Smooth muscle cell (in vitro differentiated cells): Measurements from ENCODE around the gene RASL11A. TPM values are rescaled to one million over a fixed set of nuclear protein-coding genes. Genes with fewer than 3 reads are reported as not detected.
"Not testable (repeated sequence)": the region's sequence is repeated elsewhere in the genome, so short reads cannot be mapped to it uniquely, and the experiment has no call there.

Source experiments
- DNase-seq: peaks from one replicate; lab custom pipeline; 2025; ENCODE audit not compliant: unreplicated experiment; lab: John Stamatoyannopoulos, UW
- H2AFZ ChIP-seq: fragments of 200-600 bp; sonication (generic); 2 replicates; pipeline ENCODE4 v1.6.0; 2016; ENCODE audit warnings: antibody characterized with exemption, low read depth, mild to moderate bottlenecking
- H3F3A ChIP-seq: fragments of 200-600 bp; sonication (generic); 2 replicates; pipeline ENCODE4 v1.6.0; 2017; ENCODE audit warnings: antibody characterized with exemption, low read depth
- H3K27ac ChIP-seq: fragments of 200-600 bp; sonication (generic); 2 replicates; pipeline ENCODE4 v1.5.1; 2016; ENCODE audit warnings: low read depth, mild to moderate bottlenecking
- H3K27me3 ChIP-seq: fragments of 200-600 bp; sonication (generic); 2 replicates; pipeline ENCODE4 v1.6.1; 2016; ENCODE audit warnings: low read depth, mild to moderate bottlenecking
- H3K36me3 ChIP-seq: fragments of 200-600 bp; sonication (generic); 2 replicates; pipeline ENCODE4 v1.5.1; 2016; ENCODE audit warnings: low read depth
- H3K4me1 ChIP-seq: fragments of 200-600 bp; sonication (generic); 2 replicates; pipeline ENCODE4 v1.5.1; 2016; ENCODE audit warnings: low read depth
- H3K4me2 ChIP-seq: fragments of 200-600 bp; sonication (generic); 2 replicates; pipeline ENCODE4 v1.6.0; 2016; ENCODE audit warnings: mild to moderate bottlenecking
- H3K4me3 ChIP-seq: fragments of 200-600 bp; sonication (generic); 2 replicates; pipeline ENCODE4 v1.5.1; 2016; ENCODE audit warnings: mild to moderate bottlenecking
- H3K79me2 ChIP-seq: fragments of 200-600 bp; sonication (generic); 2 replicates; pipeline ENCODE4 v1.6.0; 2016; ENCODE audit warnings: low read depth, mild to moderate bottlenecking
- H3K9ac ChIP-seq: fragments of 200-600 bp; sonication (generic); 2 replicates; pipeline ENCODE4 v1.6.0; 2016; ENCODE audit warnings: low read depth
- H3K9me3 ChIP-seq: fragments of 200-600 bp; sonication (generic); replicated peaks from 2 replicates; pipeline ENCODE4 v1.5.1; 2016; ENCODE audit warnings: low read depth
- H4K20me1 ChIP-seq: fragments of 200-600 bp; sonication (generic); 2 replicates; pipeline ENCODE4 v1.6.0; 2016; ENCODE audit warnings: low read depth
- CTCF ChIP-seq: fragments of 200-600 bp; sonication (generic); IDR thresholded peaks from 2 replicates; pipeline ENCODE4 v1.5.1; 2017; ENCODE audit warnings: borderline replicate concordance, mild to moderate bottlenecking, antibody characterized with exemption; ENCODE audit not compliant: insufficient read depth, poor library complexity, severe bottlenecking
- WGBS: methylation state at CpG from one replicate; pipeline ENCODE4 v1.1.7; 2016; ENCODE audit warnings: low lambda C conversion rate; 5-methylcytosine and 5-hydroxymethylcytosine counted together
- polyA plus RNA-seq: library from polyadenylated mRNA; unstranded; fragments of >200 nt; fragmentation: Nextera tagmentation; extraction: Ambion mirVana; gene quantifications from 2 replicates; pipeline ENCODE4 v1.2.1, GENCODE V29; 2016
- total RNA-seq: library from RNA; depleted of rRNA; stranded (reverse); fragments of >200 nt; gene quantifications from 2 replicates; pipeline ENCODE4 v1.2.3, GENCODE V29; 2014

The RASL11A gene
- total and polyA plus RNA-seq, 2 experiments from 2014 or later: 0.30 to 1.9 TPM

DNA sequence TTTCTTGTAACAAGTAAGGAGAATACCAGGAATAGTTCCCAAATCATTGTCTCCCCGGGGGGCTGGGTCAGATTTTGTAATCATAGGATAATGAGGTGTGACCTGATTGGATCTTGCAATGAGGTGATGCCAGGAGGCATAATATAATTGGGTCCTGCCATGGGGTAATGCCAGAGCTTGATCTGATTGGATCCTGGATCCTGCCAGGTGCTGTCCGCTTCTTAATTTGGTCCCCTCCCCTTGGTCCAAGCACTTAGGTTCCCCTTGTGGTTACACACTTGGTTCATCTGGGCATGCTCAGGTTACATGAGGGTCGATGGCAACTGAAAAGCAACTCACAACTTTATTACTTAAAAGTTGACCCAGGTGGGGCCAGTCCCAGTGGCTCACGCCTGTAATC is 20.1 kb downstream of the RASL11A start:
- Histone ChIP-seq H3K4me3 (no peak overlapping the region), H3K27ac (no peak overlapping the region), H3K79me2 (no peaks in the 10 kb centered on the region), H3K9ac (no peak overlapping the region), H3K9me3 (no peaks in the 10 kb centered on the region), H3K27me3 (peaks cover 25% of the 10 kb centered on the region), H2AFZ (no peak overlapping the region), H4K20me1 (no peaks in the 10 kb centered on the region), H3K4me2 (no peak overlapping the region), H3K4me1 (no peaks in the 10 kb centered on the region), H3K36me3 (no peaks in the 10 kb centered on the region), H3F3A (no peaks in the 10 kb centered on the region)
- no peak for DNase-seq
- no peak for TF ChIP-seq CTCF
- WGBS: 89% methylated on average over 4 of the region's 4 CpGs

- not testable (repeated sequence) for H3K4me2 ChIP-seq, H3K4me1 ChIP-seq, H3K4me3 ChIP-seq, H3K79me2 ChIP-seq, H3K36me3 ChIP-seq, H3F3A ChIP-seq, H3K9ac ChIP-seq, H3K27ac ChIP-seq, H2AFZ ChIP-seq, H3K9me3 ChIP-seq, H4K20me1 ChIP-seq, DNase-seq
- 55% methylated on average over 6 of the region's 8 CpGs for WGBS
- peaks cover 33% of the 10 kb centered on the region for H3K27me3 ChIP-seq
Observed at GRCh38 chr13:27291967-27292366, 21.3 kb downstream of the RASL11A start.

DNA sequence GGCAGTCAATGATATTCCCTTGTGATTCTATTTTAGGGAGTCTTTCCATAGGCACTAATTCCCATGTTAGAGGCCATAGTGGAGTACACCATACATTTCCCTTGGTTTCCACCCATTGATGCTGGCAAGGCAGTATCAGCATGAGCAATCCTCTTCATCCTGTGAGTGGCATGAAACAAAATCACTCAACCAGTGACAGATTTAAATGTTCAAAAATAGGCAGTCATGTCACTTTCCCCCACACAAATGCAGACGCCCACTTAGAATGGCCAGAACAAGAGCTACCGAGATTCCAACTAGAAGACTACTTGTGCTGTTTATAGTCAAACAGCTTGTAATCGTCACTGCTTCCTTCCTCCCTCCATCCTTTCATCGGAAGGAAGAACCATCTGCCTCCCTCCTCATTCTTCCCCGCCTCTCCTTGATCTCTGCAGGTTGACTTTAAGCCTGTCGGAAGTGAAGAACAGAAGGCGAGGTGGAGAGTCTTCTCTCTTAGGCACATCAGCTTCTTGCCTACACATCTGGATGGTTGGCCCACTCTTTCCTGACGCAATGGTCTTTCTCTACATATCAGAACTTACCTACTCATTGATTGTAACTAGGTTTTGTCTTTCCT is 22.6 kb downstream of the RASL11A start:
- Histone ChIP-seq H3K4me3 (no peak overlapping the region), H3K4me1 (no peaks in the 10 kb centered on the region), H4K20me1 (no peaks in the 10 kb centered on the region), H3K36me3 (no peaks in the 10 kb centered on the region), H3K79me2 (no peaks in the 10 kb centered on the region), H3K4me2 (no peak overlapping the region), H3F3A (no peaks in the 10 kb centered on the region), H3K9ac (no peak overlapping the region), H3K27me3 (peaks cover 43% of the 10 kb centered on the region), H3K27ac (no peak overlapping the region), H2AFZ (no peak overlapping the region), H3K9me3 (no peaks in the 10 kb centered on the region)
- DNase-seq: no peak
- no peak for TF ChIP-seq CTCF
- 82% methylated on average over 8 of the region's 8 CpGs for WGBS

DNA sequence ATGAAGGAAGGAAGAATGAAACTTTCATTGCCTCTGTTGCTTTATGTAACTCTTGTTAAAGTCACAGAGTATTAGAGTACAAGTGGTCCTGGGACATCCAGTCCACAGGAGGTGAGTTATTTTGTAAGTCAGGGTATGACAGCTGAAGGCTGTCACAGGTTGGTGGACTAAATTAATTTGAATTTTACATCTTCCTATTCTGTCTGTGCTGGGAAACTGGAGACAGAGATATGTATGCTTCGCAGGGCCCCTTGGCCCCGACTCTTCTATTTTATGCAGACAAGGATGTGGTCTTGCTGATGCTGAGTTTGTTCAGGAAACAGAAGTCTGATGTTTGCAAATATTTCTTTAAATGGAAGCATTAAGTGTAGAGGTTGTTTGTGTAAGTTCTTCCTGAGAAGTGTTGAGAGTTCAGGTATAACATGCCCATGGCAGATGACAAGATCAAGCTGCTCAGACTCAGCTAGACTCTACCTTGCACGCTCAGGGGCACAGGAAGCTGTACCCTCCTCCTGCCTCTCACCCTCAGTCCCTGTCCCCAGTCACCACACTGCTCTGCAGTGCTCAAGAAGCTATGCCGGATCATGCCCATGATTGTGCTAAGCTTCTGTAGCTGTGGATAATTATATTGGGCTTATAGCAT is 23.4 kb downstream of the RASL11A start:
- no peaks in the 10 kb centered on the region for H3F3A ChIP-seq
- DNase-seq: no peak
- H3K4me3 ChIP-seq: no peak overlapping the region
- no peaks in the 10 kb centered on the region for H4K20me1 ChIP-seq
- H3K27ac ChIP-seq: no peak overlapping the region
- 86% methylated on average over 4 of the region's 4 CpGs for WGBS
- H3K4me2 ChIP-seq: no peak overlapping the region
- H3K79me2 ChIP-seq: no peaks in the 10 kb centered on the region
- no peak overlapping the region for H2AFZ ChIP-seq
- TF ChIP-seq CTCF: no peak
- peaks cover 49% of the 10 kb centered on the region for H3K27me3 ChIP-seq
- no peaks in the 10 kb centered on the region for H3K4me1 ChIP-seq
- no peaks in the 10 kb centered on the region for H3K9me3 ChIP-seq
- no peak overlapping the region for H3K9ac ChIP-seq
- H3K36me3 ChIP-seq: no peaks in the 10 kb centered on the region
